DOHH2 (cell line): Measurements from ENCODE around the gene DCK.

ENCODE experiments used
- CTCF ChIP-seq: fragments of 200-600 bp; sonication (generic); IDR thresholded peaks from one replicate; pipeline ENCODE4 v1.5.1; 2014; ENCODE audit warnings: antibody characterized with exemption, mild to moderate bottlenecking, low read depth, low read length; ENCODE audit not compliant: poor library complexity, severe bottlenecking
- EZH2phosphoT487 ChIP-seq: fragments of 200-600 bp; sonication (generic); IDR thresholded peaks from 2 replicates; pipeline ENCODE4 v1.6.1; 2017; ENCODE audit warnings: borderline replicate concordance, mild to moderate bottlenecking, antibody characterized with exemption, low read length, moderate library complexity, mixed read lengths

- TF ChIP-seq CTCF (no peak), EZH2phosphoT487 (no peak)
These were observed 76.6 kb downstream of the DCK start for GRCh38 chr4:71070015-71070414.
